HEK293T (cell line): ENCODE data around the gene UBE2I.

ENCODE experiments used
- CTBP1 ChIP-seq: fragments of 450-650 bp; IDR thresholded peaks from 2 replicates; pipeline ENCODE4 v1.6.1; 2016; ENCODE audit warnings: borderline replicate concordance
- FOXA1 ChIP-seq: fragments of 450-650 bp; IDR thresholded peaks from 2 replicates; pipeline ENCODE4 v1.6.1; 2016; ENCODE audit warnings: mild to moderate bottlenecking
- NFRKB ChIP-seq: fragments of 450-650 bp; IDR thresholded peaks from 2 replicates; pipeline ENCODE4 v1.6.1; 2016; ENCODE audit warnings: mild to moderate bottlenecking, moderate library complexity
- ZNF384 ChIP-seq: fragments of 450-650 bp; IDR thresholded peaks from 2 replicates; pipeline ENCODE4 v1.6.1; 2016

DNA sequence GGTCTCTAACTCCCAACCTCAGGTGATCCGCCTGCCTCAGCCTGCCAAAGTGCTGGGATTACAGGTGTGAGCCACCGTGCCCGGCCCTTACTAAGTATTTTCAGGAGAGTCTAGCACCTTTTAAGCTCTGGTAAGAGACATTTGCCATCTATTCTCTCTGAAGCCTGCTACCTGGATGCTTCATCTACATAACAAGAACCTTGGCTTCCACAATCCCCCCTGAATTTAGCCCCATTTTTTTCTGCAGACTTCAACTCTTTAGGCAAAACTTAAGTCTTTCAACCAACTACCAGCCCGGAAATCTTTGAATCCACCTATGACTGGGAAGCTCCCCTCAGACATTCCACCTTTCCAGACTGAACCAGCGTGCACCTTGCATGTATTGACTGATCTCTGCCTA lies 14.0 kb upstream of the UBE2I start:
- TF ChIP-seq FOXA1 (no peak), NFRKB (no peak), CTBP1 (no peak), ZNF384 (no peak)
